Endothelial cell of umbilical vein (primary cell): ENCODE results near the gene BGN. TPM values are rescaled to one million over a fixed set of nuclear protein-coding genes. Genes with fewer than 3 reads are reported as not detected.

Experiments
- BruUV-seq: library from RNA; stranded (reverse); fragments of 400-500 nt; replicated peaks from 2 replicates; lab custom pipeline; 2021; lab: Mats Ljungman, UMichigan
- CTCF ChIA-PET: fragments of 300-600, 350-600 bp; sonication (Branson Sonifier 250); formaldehyde crosslinking; loops from one replicate; lab custom pipeline; 2021; ENCODE audit warnings: antibody characterized with exemption, inconsistent platforms; lab: Charles Lee
- POLR2A ChIA-PET: fragments of 300-600, 350-600 bp; sonication (Branson Sonifier 250); formaldehyde crosslinking; loops from one replicate; lab custom pipeline; 2021; ENCODE audit warnings: antibody characterized with exemption, inconsistent platforms; lab: Charles Lee
- DNase-seq: peaks from one replicate; pipeline ENCODE4 v3.0.0-alpha.2; 2011; ENCODE audit warnings: low read depth, low spot score
- FAIRE-seq: peaks from 2 replicates; lab custom pipeline; 2011; peaks lifted over from hg19 to GRCh38; lab: Jason Lieb, UNC
- H2AFZ ChIP-seq: 2 replicates; pipeline ENCODE4 v1.6.0; 2012; ENCODE audit warnings: low read depth, low read length, control low read depth, inconsistent platforms
- H3K27ac ChIP-seq: 2 replicates; pipeline ENCODE4 v1.5.1; 2011; ENCODE audit warnings: low read depth, mild to moderate bottlenecking, control low read depth, low read length, moderate library complexity; ENCODE audit not compliant: insufficient read depth
- H3K27me3 ChIP-seq, 2 experiments: 2 replicates each; pipeline versions ENCODE4 v1.6.0 to v1.6.1; 2011; ENCODE audit warnings: low read length in 2 of 2, mixed read lengths in 1 of 2; ENCODE audit not compliant: control insufficient read depth in 2 of 2, insufficient read depth in 2 of 2
- H3K36me3 ChIP-seq, 2 experiments: 2 replicates in 1 of 2; 3 replicates in 1 of 2; pipeline ENCODE4 v1.5.1; 2011; ENCODE audit warnings: low read length in 2 of 2, mild to moderate bottlenecking in 1 of 2, moderate library complexity in 1 of 2; ENCODE audit not compliant: control insufficient read depth in 2 of 2, insufficient read depth in 2 of 2; ENCODE audit errors: extremely low read depth in 1 of 2
- H3K4me1 ChIP-seq: 3 replicates; pipeline ENCODE4 v1.5.1; 2011; ENCODE audit warnings: mild to moderate bottlenecking, low read length; ENCODE audit not compliant: control insufficient read depth, insufficient read depth; ENCODE audit errors: extremely low read depth
- H3K4me2 ChIP-seq: 2 replicates; pipeline ENCODE4 v1.6.1; 2011; ENCODE audit warnings: low read length, control low read depth, mixed read lengths; ENCODE audit not compliant: insufficient read depth
- H3K4me3 ChIP-seq, 3 experiments: fragments of 200-600 bp in 1 of 3; sonication (generic), shearing (Covaris generic) in 1 of 3; replicated peaks in 1 of 3; 2 replicates each; pipeline ENCODE4 v1.5.1; 2011 to 2016; ENCODE audit warnings: control low read depth in 3 of 3, low read length in 3 of 3, mild to moderate bottlenecking in 2 of 3, inconsistent platforms in 1 of 3, low read depth in 1 of 3, moderate library complexity in 1 of 3; ENCODE audit not compliant: insufficient read depth in 1 of 3
- H3K79me2 ChIP-seq: 2 replicates; pipeline ENCODE4 v1.6.0; 2012; ENCODE audit warnings: low read length, inconsistent platforms; ENCODE audit not compliant: control insufficient read depth, insufficient read depth
- H3K9ac ChIP-seq: replicated peaks from 2 replicates; pipeline ENCODE3; 2011; ENCODE audit warnings: low read length, control low read depth; ENCODE audit not compliant: insufficient read depth; ENCODE audit errors: extremely low read depth
- H3K9me1 ChIP-seq: replicated peaks from 3 replicates; pipeline ENCODE4 v1.6.0; 2011; ENCODE audit warnings: mild to moderate bottlenecking, low read length; ENCODE audit not compliant: control insufficient read depth, insufficient read depth; ENCODE audit errors: extremely low read depth
- H3K9me3 ChIP-seq: replicated peaks from 2 replicates; pipeline ENCODE4 v1.5.1; 2012; ENCODE audit warnings: low read length, inconsistent platforms; ENCODE audit not compliant: control insufficient read depth, insufficient read depth
- H4K20me1 ChIP-seq: replicated peaks from 2 replicates; pipeline ENCODE3; 2011; ENCODE audit warnings: mild to moderate bottlenecking, low read length; ENCODE audit not compliant: control insufficient read depth, insufficient read depth; ENCODE audit errors: extremely low read depth
- CTCF ChIP-seq, 2 donors: IDR thresholded peaks; 1 replicate in 1 of 2; 2 replicates in 1 of 2; pipeline ENCODE4 v1.5.1; 2011; ENCODE audit warnings: low read length in 2 of 2, mild to moderate bottlenecking in 2 of 2, moderate library complexity in 2 of 2, control low read depth in 1 of 2, inconsistent platforms in 1 of 2, low read depth in 1 of 2; ENCODE audit not compliant: insufficient read depth in 1 of 2; ENCODE audit errors: extremely low read depth in 1 of 2
- EZH2 ChIP-seq: IDR thresholded peaks from 2 replicates; pipeline ENCODE4 v1.6.1; 2012; ENCODE audit warnings: borderline replicate concordance, low read depth, mild to moderate bottlenecking, moderate library complexity, low read length, inconsistent platforms; ENCODE audit not compliant: severe bottlenecking
- FOS ChIP-seq: IDR thresholded peaks from 2 replicates; pipeline ENCODE4 v1.6.1; 2011; ENCODE audit warnings: mild to moderate bottlenecking, low read length, moderate library complexity, borderline replicate concordance; ENCODE audit not compliant: insufficient read depth
- GATA2 ChIP-seq: IDR thresholded peaks from 2 replicates; pipeline ENCODE4 v1.7.0; 2011; ENCODE audit warnings: low read depth, mild to moderate bottlenecking, moderate library complexity, mixed read lengths, low read length; ENCODE audit not compliant: insufficient read length, insufficient read depth
- JUN ChIP-seq: IDR thresholded peaks from 2 replicates; pipeline ENCODE4 v1.6.1; 2011; ENCODE audit warnings: borderline replicate concordance, low read depth; ENCODE audit not compliant: insufficient read length, insufficient read depth
- MAX ChIP-seq: IDR thresholded peaks from 2 replicates; pipeline ENCODE4 v1.6.1; 2011; ENCODE audit not compliant: insufficient read depth, insufficient read length
- MYC ChIP-seq: IDR thresholded peaks from one replicate; pipeline ENCODE4 v1.6.1; 2011; ENCODE audit warnings: mild to moderate bottlenecking, low read depth, low read length
- POLR2A ChIP-seq: IDR thresholded peaks from 2 replicates; pipeline ENCODE4 v1.6.1; 2012; ENCODE audit warnings: low read depth, mild to moderate bottlenecking, control low read depth, low read length
- POLR2AphosphoS5 ChIP-seq: IDR thresholded peaks from 2 replicates; pipeline ENCODE4 v1.6.1; 2012; ENCODE audit warnings: low read depth, mild to moderate bottlenecking, control low read depth, low read length, moderate library complexity; ENCODE audit not compliant: insufficient read depth
- dilution Hi-C: fragments of 300-500 bp; cut with MboI; formaldehyde crosslinking; loops from one replicate; pipeline ENCODE4 v1.15.0; 2019; ENCODE audit warnings: low sequenced_read_pairs; ENCODE audit not compliant: extremely low pct_ligation_motif_present
- intact Hi-C: fragments of 100-400 bp; cut with micrococcal nuclease; formaldehyde crosslinking; loops from one replicate; pipeline ENCODE4 v1.10.0; 2022
- polyA plus RNA-seq, 4 experiments: library from polyadenylated mRNA; depleted of rRNA in 3 of 4; stranded (reverse) in 3 of 4; unstranded in 1 of 4; fragments of >200 nt; gene quantifications; 2 replicates each; pipeline versions ENCODE4 v1.2.1 to v1.2.3, GENCODE V29; 2011 to 2012; ENCODE audit warnings: missing spikeins in 1 of 4
- total RNA-seq: library from RNA; stranded (reverse); gene quantifications from 2 replicates; pipeline ENCODE4 v1.2.3, GENCODE V29; 2021

BGN gene
- total and polyA plus RNA-seq, 2 donors (not counting 3 experiments of a cell fraction or from before 2014, with no cell fraction given), result 479 to 879 TPM

- Histone ChIP-seq H3K79me2 (peaks cover 15% of the 10 kb centered on the region), H4K20me1 (no peaks in the 10 kb centered on the region), H3K27me3 (no peaks in the 10 kb centered on the region), H3K9me1 (no peaks in the 10 kb centered on the region), H3K4me1 (peaks cover 32% of the 10 kb centered on the region), H3K36me3 (peaks cover 0 to 8% of the 10 kb centered on the region in 2 experiments), H3K9ac (peak overlapping the region; percentile 30), H3K4me2 (peak overlapping the region; percentile 69), H3K27ac (peak overlapping the region; percentile 37), H2AFZ (no peak overlapping the region), H3K9me3 (no peaks in the 10 kb centered on the region), H3K4me3 (peak overlapping the region; percentile 10 to 78 (median 65))
- ChIA-PET CTCF (interaction anchor here (1.0 to 9.4 kb wide), 6 partner anchors 11 to 463 kb away, joined by 3 to 189 read pairs (median 6); partner anchors contain the start of gene HAUS7), POLR2A (interaction anchor here (3.0 kb wide), 1 partner anchor 25 kb away, joined by 9 read pairs; the partner anchor contains the start of gene HAUS7)
- DNase-seq (no peak), FAIRE-seq (peak; percentile 44)
- dilution Hi-C loops (no loop called here), intact Hi-C loops (loop anchor here (1.0 kb wide), 1 partner anchor 25 kb away; no protein-coding TSS in a partner anchor)
- peak in 1 of 2 donors; percentile 8 for TF ChIP-seq CTCF (IDR thresholded peaks at IDR 0.05; ENCODE audit: extremely low read depth in 1 of 2, insufficient read depth in 1 of 2, low read depth in 1 of 2, low read length in 2 of 2)
- TF ChIP-seq POLR2A, result no peak
- no peak for TF ChIP-seq MAX
- no TSS peak for BruUV-seq
Observed at GRCh38 chrX:153495903-153496589, 1.3 kb downstream of the BGN start.

- Histone ChIP-seq H2AFZ (no peak overlapping the region), H3K79me2 (peaks cover 15% of the 10 kb centered on the region), H3K9ac (peak overlapping the region; percentile 30), H3K4me1 (peaks cover 27% of the 10 kb centered on the region), H3K36me3 (peaks cover 0 to 8% of the 10 kb centered on the region in 2 experiments), H3K27me3 (no peaks in the 10 kb centered on the region), H3K4me2 (peak overlapping the region; percentile 69), H3K9me3 (no peaks in the 10 kb centered on the region), H3K27ac (peak overlapping the region; percentile 25), H3K9me1 (no peaks in the 10 kb centered on the region), H4K20me1 (no peaks in the 10 kb centered on the region), H3K4me3 (peak overlapping the region in 2 of 3 experiments; percentile 65 to 78)
- no peak for TF ChIP-seq POLR2AphosphoS5
- TF ChIP-seq CTCF (IDR thresholded peaks at IDR 0.05; ENCODE audit: extremely low read depth in 1 of 2, insufficient read depth in 1 of 2, low read depth in 1 of 2, low read length in 2 of 2), result no peak
- TF ChIP-seq JUN, result no peak
- TF ChIP-seq POLR2A, result no peak
- no peak for TF ChIP-seq EZH2
- TF ChIP-seq FOS, result no peak
- TF ChIP-seq MAX, result no peak
- no peak for TF ChIP-seq MYC
- TF ChIP-seq GATA2, result no peak
- no peak for DNase-seq
- ChIA-PET POLR2A (interaction anchor here (3.0 kb wide), 1 partner anchor 25 kb away, joined by 9 read pairs; the partner anchor contains the start of gene HAUS7), CTCF (interaction anchor here (1.0 to 9.4 kb wide), 6 partner anchors 8 to 464 kb away, joined by 3 to 189 read pairs (median 4); partner anchors contain the start of gene HAUS7)
- no TSS peak for BruUV-seq
- intact Hi-C loops, result no loop called here
- peak; percentile 74 for FAIRE-seq
- dilution Hi-C loops, result no loop called here
Observed at GRCh38 chrX:153496590-153496959, 1.8 kb downstream of the BGN start.
